ENCODE data around the gene PATE1. TPM values are rescaled to one million over a fixed set of nuclear protein-coding genes. Genes with fewer than 3 reads are reported as not detected.

Gene PATE1
- polyA plus RNA-seq, 1 donor from 2014 or later, result not detected

- H3F3A ChIP-seq (ENCODE audit: insufficient read depth, low read length, poor library complexity, severe bottlenecking), result no peaks in the 10 kb centered on the region
- H3K9ac ChIP-seq (ENCODE audit: low read length), result no peak within 1 kb of the TSS
- no peak within 1 kb of the TSS for H3K4me2 ChIP-seq (ENCODE audit: low read length)
- no peak within 1 kb of the TSS for H2AFZ ChIP-seq (ENCODE audit: low read depth, low read length)
- no peak within 1 kb of the TSS for H3K4me3 ChIP-seq (ENCODE audit: low read length)
- H3K9me3 ChIP-seq (ENCODE audit: low read length), result peaks cover 2% of the 10 kb centered on the region
- no peak within 1 kb of the TSS for H3K27ac ChIP-seq (ENCODE audit: low read length)
- no peaks in the 10 kb centered on the region for H3K36me3 ChIP-seq (ENCODE audit: insufficient read depth, low read length)
- H3K9me2 ChIP-seq (ENCODE audit: insufficient read depth, low read length), result no peaks in the 10 kb centered on the region
- H3K79me2 ChIP-seq (replicated peaks; ENCODE audit: insufficient read depth, low read length), result no peaks in the 10 kb centered on the region
- TF ChIP-seq SMC3 (conservative IDR thresholded peaks at IDR 0.05; ENCODE audit: poor library complexity) (no peak), POLR2AphosphoS5 (IDR thresholded peaks at IDR 0.05) (no peak), CTCF (IDR thresholded peaks at IDR 0.05; ENCODE audit: poor library complexity, severe bottlenecking) (no peak), TAF1 (IDR thresholded peaks at IDR 0.05; ENCODE audit: low read depth) (no peak), EP300 (conservative IDR thresholded peaks at IDR 0.05; ENCODE audit: poor library complexity, severe bottlenecking) (no peak), RAD21 (conservative IDR thresholded peaks at IDR 0.05) (no peak), EZH2 (IDR thresholded peaks at IDR 0.05; ENCODE audit: borderline replicate concordance, insufficient read depth, low read length, poor library complexity, severe bottlenecking) (no peak), MXI1 (conservative IDR thresholded peaks at IDR 0.05; ENCODE audit: poor library complexity, severe bottlenecking) (no peak)
- TF ChIP-seq, protein P1, sequence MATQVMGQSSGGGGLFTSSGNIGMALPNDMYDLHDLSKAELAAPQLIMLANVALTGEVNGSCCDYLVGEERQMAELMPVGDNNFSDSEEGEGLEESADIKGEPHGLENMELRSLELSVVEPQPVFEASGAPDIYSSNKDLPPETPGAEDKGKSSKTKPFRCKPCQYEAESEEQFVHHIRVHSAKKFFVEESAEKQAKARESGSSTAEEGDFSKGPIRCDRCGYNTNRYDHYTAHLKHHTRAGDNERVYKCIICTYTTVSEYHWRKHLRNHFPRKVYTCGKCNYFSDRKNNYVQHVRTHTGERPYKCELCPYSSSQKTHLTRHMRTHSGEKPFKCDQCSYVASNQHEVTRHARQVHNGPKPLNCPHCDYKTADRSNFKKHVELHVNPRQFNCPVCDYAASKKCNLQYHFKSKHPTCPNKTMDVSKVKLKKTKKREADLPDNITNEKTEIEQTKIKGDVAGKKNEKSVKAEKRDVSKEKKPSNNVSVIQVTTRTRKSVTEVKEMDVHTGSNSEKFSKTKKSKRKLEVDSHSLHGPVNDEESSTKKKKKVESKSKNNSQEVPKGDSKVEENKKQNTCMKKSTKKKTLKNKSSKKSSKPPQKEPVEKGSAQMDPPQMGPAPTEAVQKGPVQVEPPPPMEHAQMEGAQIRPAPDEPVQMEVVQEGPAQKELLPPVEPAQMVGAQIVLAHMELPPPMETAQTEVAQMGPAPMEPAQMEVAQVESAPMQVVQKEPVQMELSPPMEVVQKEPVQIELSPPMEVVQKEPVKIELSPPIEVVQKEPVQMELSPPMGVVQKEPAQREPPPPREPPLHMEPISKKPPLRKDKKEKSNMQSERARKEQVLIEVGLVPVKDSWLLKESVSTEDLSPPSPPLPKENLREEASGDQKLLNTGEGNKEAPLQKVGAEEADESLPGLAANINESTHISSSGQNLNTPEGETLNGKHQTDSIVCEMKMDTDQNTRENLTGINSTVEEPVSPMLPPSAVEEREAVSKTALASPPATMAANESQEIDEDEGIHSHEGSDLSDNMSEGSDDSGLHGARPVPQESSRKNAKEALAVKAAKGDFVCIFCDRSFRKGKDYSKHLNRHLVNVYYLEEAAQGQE (IDR thresholded peaks at IDR 0.05; ENCODE audit: borderline replicate concordance), result no peak
- no peaks in the 10 kb centered on the region for H4K20me1 ChIP-seq (ENCODE audit: insufficient read depth)
- H3K27me3 ChIP-seq (ENCODE audit: insufficient read depth, low read depth, low read length), result no peaks in the 10 kb centered on the region
Measured at GRCh38 chr11:125787827-125788226, 41.7 kb downstream of the PATE1 start, which contains the start of gene PATE3. PATE3 (plus strand) TSS chr11:125788127; CDS start chr11:125788152, 25 bp downstream.

DNA sequence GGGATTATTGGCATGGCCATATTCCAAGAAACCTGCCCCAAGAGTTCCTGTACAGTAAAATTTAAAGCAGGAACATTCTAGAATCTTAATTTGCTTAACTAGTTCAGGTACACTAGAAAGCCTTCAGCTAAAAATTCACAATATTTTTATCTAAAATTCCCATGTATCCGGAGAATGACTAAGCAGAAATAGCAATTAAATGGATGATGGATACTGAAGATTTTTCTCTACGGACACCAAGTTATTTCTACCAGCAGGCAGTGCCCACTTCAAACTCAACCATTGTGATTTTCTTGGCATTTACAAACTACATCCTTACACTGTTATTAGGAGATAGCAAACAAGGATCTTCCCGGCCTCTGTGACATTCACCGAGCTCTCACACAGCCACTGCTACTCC, 44.7 kb downstream of the PATE1 start:
- Histone ChIP-seq H3K79me2 (replicated peaks; ENCODE audit: insufficient read depth, low read length) (no peaks in the 10 kb centered on the region), H4K20me1 (ENCODE audit: insufficient read depth) (no peaks in the 10 kb centered on the region), H3K4me3 (ENCODE audit: low read length) (no peak overlapping the region), H3K36me3 (ENCODE audit: insufficient read depth, low read length) (no peaks in the 10 kb centered on the region), H3K27me3 (ENCODE audit: insufficient read depth, low read depth, low read length) (no peaks in the 10 kb centered on the region), H3F3A (ENCODE audit: insufficient read depth, low read length, poor library complexity, severe bottlenecking) (no peaks in the 10 kb centered on the region), H3K9me2 (ENCODE audit: insufficient read depth, low read length) (no peaks in the 10 kb centered on the region), H3K9me3 (ENCODE audit: low read length) (peaks cover 7% of the 10 kb centered on the region), H3K9ac (ENCODE audit: low read length) (no peak overlapping the region), H3K27ac (ENCODE audit: low read length) (no peak overlapping the region), H3K4me2 (ENCODE audit: low read length) (no peak overlapping the region), H2AFZ (ENCODE audit: low read depth, low read length) (no peak overlapping the region)
- TF ChIP-seq CTCF (IDR thresholded peaks at IDR 0.05; ENCODE audit: poor library complexity, severe bottlenecking), result no peak
- TF ChIP-seq EP300 (conservative IDR thresholded peaks at IDR 0.05; ENCODE audit: poor library complexity, severe bottlenecking), result no peak
- TF ChIP-seq TAF1 (IDR thresholded peaks at IDR 0.05; ENCODE audit: low read depth), result no peak
- no peak for TF ChIP-seq SMC3 (conservative IDR thresholded peaks at IDR 0.05; ENCODE audit: poor library complexity)
- no peak for TF ChIP-seq MXI1 (conservative IDR thresholded peaks at IDR 0.05; ENCODE audit: poor library complexity, severe bottlenecking)
- no peak for TF ChIP-seq EZH2 (IDR thresholded peaks at IDR 0.05; ENCODE audit: borderline replicate concordance, insufficient read depth, low read length, poor library complexity, severe bottlenecking)
- no peak for TF ChIP-seq RAD21 (conservative IDR thresholded peaks at IDR 0.05)
- no peak for TF ChIP-seq POLR2AphosphoS5 (IDR thresholded peaks at IDR 0.05)
- TF ChIP-seq, protein P1 (IDR thresholded peaks at IDR 0.05; ENCODE audit: borderline replicate concordance), result no peak

Measured in neural cell (in vitro differentiated cells).